Upper lobe of left lung (tissue), 4 donors: ENCODE measurements around the gene BRIP1.
"Not testable (repeated sequence)": the region's sequence is repeated elsewhere in the genome, so short reads cannot be mapped to it uniquely, and the experiment has no call there.

Experiments
- EP300 ChIP-seq, 4 donors: sonication (generic); formaldehyde crosslinking; IDR thresholded peaks; one replicate each; pipeline ENCODE4 v1.5.1; 2017; ENCODE audit warnings: antibody characterized with exemption in 4 of 4, control low read depth in 2 of 4
- POLR2A ChIP-seq, 4 donors: fragments of 450-650 bp; IDR thresholded peaks; one replicate each; pipeline ENCODE4 v1.5.1; 2016 to 2017; ENCODE audit warnings: antibody characterized with exemption in 4 of 4, mild to moderate bottlenecking in 2 of 4
- POLR2AphosphoS5 ChIP-seq, 2 donors: sonication (generic); formaldehyde crosslinking; IDR thresholded peaks; one replicate each; pipeline ENCODE4 v1.5.1; 2017; ENCODE audit warnings: antibody characterized with exemption in 2 of 2
- TF ChIP-seq, protein P1 (sequence below), 6 experiments: fragments of 450-650 bp in 4 of 6; fragments of 200-600 bp in 2 of 6; sonication (generic) in 2 of 6; IDR thresholded peaks; one replicate each; pipeline ENCODE4 v1.5.1; 2016 to 2019; ENCODE audit warnings: antibody characterized with exemption in 6 of 6

DNA sequence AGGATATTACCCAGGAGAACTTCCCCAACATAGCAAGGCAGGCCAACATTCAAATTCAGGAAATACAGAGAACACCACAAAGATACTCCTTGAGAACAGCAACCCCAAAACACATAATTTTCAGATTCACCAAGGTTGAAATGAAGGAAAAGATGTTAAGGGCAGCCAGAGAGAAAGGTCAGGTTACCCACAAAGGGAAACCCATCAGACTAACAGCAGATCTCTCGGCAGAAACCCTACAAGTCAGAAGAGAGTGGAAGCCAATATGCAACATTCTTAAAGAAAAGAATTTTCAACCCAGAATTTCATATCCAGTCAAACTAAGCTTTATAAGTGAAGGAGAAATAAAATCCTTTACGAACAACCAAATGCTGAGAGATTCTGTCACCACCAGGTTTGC lies 188.7 kb downstream of the BRIP1 start:
- TF ChIP-seq EP300, POLR2AphosphoS5, POLR2A (IDR thresholded peaks at IDR 0.05): not testable (repeated sequence)
- TF ChIP-seq, protein P1, sequence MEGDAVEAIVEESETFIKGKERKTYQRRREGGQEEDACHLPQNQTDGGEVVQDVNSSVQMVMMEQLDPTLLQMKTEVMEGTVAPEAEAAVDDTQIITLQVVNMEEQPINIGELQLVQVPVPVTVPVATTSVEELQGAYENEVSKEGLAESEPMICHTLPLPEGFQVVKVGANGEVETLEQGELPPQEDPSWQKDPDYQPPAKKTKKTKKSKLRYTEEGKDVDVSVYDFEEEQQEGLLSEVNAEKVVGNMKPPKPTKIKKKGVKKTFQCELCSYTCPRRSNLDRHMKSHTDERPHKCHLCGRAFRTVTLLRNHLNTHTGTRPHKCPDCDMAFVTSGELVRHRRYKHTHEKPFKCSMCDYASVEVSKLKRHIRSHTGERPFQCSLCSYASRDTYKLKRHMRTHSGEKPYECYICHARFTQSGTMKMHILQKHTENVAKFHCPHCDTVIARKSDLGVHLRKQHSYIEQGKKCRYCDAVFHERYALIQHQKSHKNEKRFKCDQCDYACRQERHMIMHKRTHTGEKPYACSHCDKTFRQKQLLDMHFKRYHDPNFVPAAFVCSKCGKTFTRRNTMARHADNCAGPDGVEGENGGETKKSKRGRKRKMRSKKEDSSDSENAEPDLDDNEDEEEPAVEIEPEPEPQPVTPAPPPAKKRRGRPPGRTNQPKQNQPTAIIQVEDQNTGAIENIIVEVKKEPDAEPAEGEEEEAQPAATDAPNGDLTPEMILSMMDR (IDR thresholded peaks at IDR 0.05): not testable (repeated sequence)
